Neural progenitor cell (in vitro differentiated cells): Measurements from ENCODE around the gene EYS. TPM values are rescaled to one million over a fixed set of nuclear protein-coding genes. Genes with fewer than 3 reads are reported as not detected.

Experiments
- DNase-seq: peaks from one replicate; pipeline ENCODE4 v3.0.0-alpha.2; 2016; ENCODE audit warnings: low spot score
- H2AFZ ChIP-seq: fragments of 200-600 bp; sonication (generic); replicated peaks from 2 replicates; pipeline ENCODE4 v1.6.1; 2016; ENCODE audit warnings: antibody characterized with exemption
- H3F3A ChIP-seq: fragments of 200-600 bp; sonication (generic); 2 replicates; pipeline ENCODE4 v1.6.1; 2016; ENCODE audit warnings: antibody characterized with exemption, low read depth
- H3K27ac ChIP-seq: fragments of 200-600 bp; sonication (generic); 2 replicates; pipeline ENCODE4 v1.5.1; 2016; ENCODE audit warnings: mild to moderate bottlenecking
- H3K27me3 ChIP-seq: fragments of 200-600 bp; sonication (generic); 2 replicates; pipeline ENCODE4 v1.6.1; 2016; ENCODE audit warnings: mild to moderate bottlenecking, moderate library complexity
- H3K36me3 ChIP-seq: fragments of 200-600 bp; sonication (generic); 2 replicates; pipeline ENCODE4 v1.5.1; 2016
- H3K4me1 ChIP-seq: fragments of 200-600 bp; sonication (generic); 2 replicates; pipeline ENCODE4 v1.6.1; 2016; ENCODE audit warnings: mixed run types
- H3K4me2 ChIP-seq: fragments of 200-600 bp; sonication (generic); 2 replicates; pipeline ENCODE4 v1.6.1; 2016
- H3K4me3 ChIP-seq: fragments of 200-600 bp; sonication (generic); 2 replicates; pipeline ENCODE4 v1.5.1; 2016
- H3K79me2 ChIP-seq: fragments of 200-600 bp; sonication (generic); 2 replicates; pipeline ENCODE4 v1.6.1; 2016; ENCODE audit warnings: low read depth
- H3K9ac ChIP-seq: fragments of 200-600 bp; sonication (generic); 2 replicates; pipeline ENCODE4 v1.6.1; 2016
- H3K9me3 ChIP-seq: fragments of 200-600 bp; sonication (generic); 2 replicates; pipeline ENCODE4 v1.5.1; 2016; ENCODE audit warnings: low read depth
- H4K20me1 ChIP-seq: fragments of 200-600 bp; sonication (generic); 2 replicates; pipeline ENCODE4 v1.6.1; 2016; ENCODE audit warnings: low read depth
- H3K27ac Mint-ChIP-seq: 3 replicates; pipeline ENCODE4 v1.8.0; 2021; ENCODE audit warnings: mixed read lengths
- H3K27me3 Mint-ChIP-seq: 2 replicates; pipeline ENCODE4 v1.8.0; 2022; ENCODE audit warnings: low read depth, mild to moderate bottlenecking, inconsistent platforms, moderate library complexity, mixed read lengths; ENCODE audit not compliant: insufficient read depth
- H3K36me3 Mint-ChIP-seq: 3 replicates; pipeline ENCODE4 v1.8.0; 2021; ENCODE audit warnings: mixed read lengths
- H3K4me1 Mint-ChIP-seq: 3 replicates; pipeline ENCODE4 v1.8.0; 2021; ENCODE audit warnings: mixed read lengths
- H3K4me3 Mint-ChIP-seq: 3 replicates; pipeline ENCODE4 v1.8.0; 2021; ENCODE audit warnings: mild to moderate bottlenecking, moderate library complexity, mixed read lengths
- H3K9me3 Mint-ChIP-seq: 3 replicates; pipeline ENCODE4 v1.8.0; 2020; ENCODE audit warnings: mixed read lengths
- CTCF ChIP-seq: fragments of 200-600 bp; sonication (generic); IDR thresholded peaks from 2 replicates; pipeline ENCODE4 v1.5.1; 2017; ENCODE audit warnings: antibody characterized with exemption, mild to moderate bottlenecking
- EZH2 ChIP-seq: fragments of 200-600 bp; sonication (generic); IDR thresholded peaks from 2 replicates; pipeline ENCODE4 v1.6.1; 2017; ENCODE audit warnings: antibody characterized with exemption, mild to moderate bottlenecking, moderate library complexity
- EZH2phosphoT487 ChIP-seq: fragments of 200-600 bp; sonication (generic); IDR thresholded peaks from 2 replicates; pipeline ENCODE4 v1.6.1; 2017; ENCODE audit warnings: antibody characterized with exemption
- total RNA-seq: library from RNA; depleted of rRNA; stranded (reverse); fragments of >200 nt; gene quantifications from 2 replicates; pipeline ENCODE4 v1.2.3, GENCODE V29; 2015; ENCODE audit warnings: low replicate concordance

Gene EYS
- total RNA-seq, 1 donor from 2014 or later = not detected

- H3K4me3 ChIP-seq = no peak overlapping the region
- Mint-ChIP-seq H3K27ac (no peak overlapping the region), H3K36me3 (no peaks in the 10 kb centered on the region), H3K9me3 (no peaks in the 10 kb centered on the region), H3K4me3 (no peak overlapping the region), H3K27me3 (peaks cover 6% of the 10 kb centered on the region), H3K4me1 (peaks cover 7% of the 10 kb centered on the region)
- no peak for DNase-seq
- H2AFZ ChIP-seq = no peak overlapping the region
- no peak overlapping the region for H3K27ac ChIP-seq
- TF ChIP-seq CTCF (no peak), EZH2phosphoT487 (no peak), EZH2 (no peak)
- H3K4me1 ChIP-seq = peaks cover 11% of the 10 kb centered on the region
- H3K4me2 ChIP-seq = no peak overlapping the region
- no peaks in the 10 kb centered on the region for H3F3A ChIP-seq
- no peaks in the 10 kb centered on the region for H4K20me1 ChIP-seq
- H3K9me3 ChIP-seq = no peaks in the 10 kb centered on the region
- no peaks in the 10 kb centered on the region for H3K36me3 ChIP-seq
- no peak overlapping the region for H3K9ac ChIP-seq
- H3K79me2 ChIP-seq = no peaks in the 10 kb centered on the region
- no peaks in the 10 kb centered on the region for H3K27me3 ChIP-seq
Observed at GRCh38 chr6:63814459-63814858, 1892.6 kb downstream of the EYS start.

- no peak overlapping the region for H3K4me3 ChIP-seq
- peak; percentile 9 for DNase-seq
- H3K27me3 Mint-ChIP-seq = peaks cover 6% of the 10 kb centered on the region
- TF ChIP-seq CTCF (peak; percentile 21), EZH2phosphoT487 (no peak)
- H3F3A ChIP-seq = no peaks in the 10 kb centered on the region
- H3K9me3 Mint-ChIP-seq = no peaks in the 10 kb centered on the region
- no peak overlapping the region for H3K27ac Mint-ChIP-seq
- no peaks in the 10 kb centered on the region for H3K36me3 Mint-ChIP-seq
- H3K27me3 ChIP-seq = no peaks in the 10 kb centered on the region
- H3K4me2 ChIP-seq = no peak overlapping the region
- peaks cover 7% of the 10 kb centered on the region for H3K4me1 Mint-ChIP-seq
- no peak overlapping the region for H3K9ac ChIP-seq
- H3K27ac ChIP-seq = no peak overlapping the region
- H3K4me1 ChIP-seq = peaks cover 11% of the 10 kb centered on the region
- H2AFZ ChIP-seq = no peak overlapping the region
- H3K79me2 ChIP-seq = no peaks in the 10 kb centered on the region
- H4K20me1 ChIP-seq = no peaks in the 10 kb centered on the region
- no peak overlapping the region for H3K4me3 Mint-ChIP-seq
- H3K36me3 ChIP-seq = no peaks in the 10 kb centered on the region
- no peaks in the 10 kb centered on the region for H3K9me3 ChIP-seq
Observed at GRCh38 chr6:63813566-63814120, 1893.4 kb downstream of the EYS start.

- Mint-ChIP-seq H3K27me3 (peaks cover 3% of the 10 kb centered on the region), H3K4me3 (no peak overlapping the region), H3K27ac (no peak overlapping the region), H3K4me1 (peaks cover 5% of the 10 kb centered on the region), H3K9me3 (no peaks in the 10 kb centered on the region), H3K36me3 (no peaks in the 10 kb centered on the region)
- H3K36me3 ChIP-seq = no peaks in the 10 kb centered on the region
- no peaks in the 10 kb centered on the region for H3K9me3 ChIP-seq
- no peak for DNase-seq
- H3K9ac ChIP-seq = no peak overlapping the region
- no peaks in the 10 kb centered on the region for H3K27me3 ChIP-seq
- TF ChIP-seq EZH2phosphoT487 = no peak
- no peak for TF ChIP-seq CTCF
- no peak for TF ChIP-seq EZH2
- H3F3A ChIP-seq = no peaks in the 10 kb centered on the region
- no peaks in the 10 kb centered on the region for H4K20me1 ChIP-seq
- H3K4me1 ChIP-seq = peaks cover 8% of the 10 kb centered on the region
- no peak overlapping the region for H3K4me2 ChIP-seq
- no peak overlapping the region for H2AFZ ChIP-seq
- H3K79me2 ChIP-seq = no peaks in the 10 kb centered on the region
- H3K27ac ChIP-seq = no peak overlapping the region
- no peak overlapping the region for H3K4me3 ChIP-seq
Observed at GRCh38 chr6:63808576-63808975, 1898.5 kb downstream of the EYS start.
